ENCODE data around the gene MPDU1.

Gene MPDU1

GRCh38 chr17:7583253-7584109 is at the start of gene MPDU1:
Gene MPDU1, plus strand, starts transcription at chr17:7583852. Its CDS starts 11 bp downstream, at chr17:7583863.
- peak; percentile 91 to 95 for DNase-seq

- no peak for DNase-seq
These were observed 45.6 kb upstream of the MPDU1 start for GRCh38 chr17:7538050-7538449.

- DNase-seq, result no peak
These were observed 44.6 kb upstream of the MPDU1 start for GRCh38 chr17:7538891-7539545.

- no peak for DNase-seq
These were observed 42.5 kb upstream of the MPDU1 start for GRCh38 chr17:7541074-7541621.

- DNase-seq, result no peak
These were observed 38.7 kb upstream of the MPDU1 start for GRCh38 chr17:7544911-7545310.

GRCh38 chr17:7548585-7549400 is 34.9 kb upstream of the MPDU1 start, which contains the start of gene TNFSF12:
Gene TNFSF12, plus strand, starts transcription at chr17:7549058. Its CDS starts 96 bp downstream, at chr17:7549154.
- no peak for DNase-seq

- DNase-seq, result no peak
These were observed 34.1 kb upstream of the MPDU1 start for GRCh38 chr17:7549401-7550055.

- DNase-seq, result no peak
These were observed 33.3 kb upstream of the MPDU1 start for GRCh38 chr17:7550344-7550743.

GRCh38 chr17:7551396-7551795 is 32.3 kb upstream of the MPDU1 start:
- no peak for DNase-seq

GRCh38 chr17:7552621-7553051 is 31.0 kb upstream of the MPDU1 start:
- no peak for DNase-seq

- no peak for DNase-seq
These were observed 30.3 kb upstream of the MPDU1 start for GRCh38 chr17:7553356-7553755.

- DNase-seq, result no peak
These were observed 28.2 kb upstream of the MPDU1 start for GRCh38 chr17:7555320-7555948.

- DNase-seq, result no peak
These were observed 27.0 kb upstream of the MPDU1 start for GRCh38 chr17:7556627-7557026.

- no peak for DNase-seq
These were observed 26.4 kb upstream of the MPDU1 start for GRCh38 chr17:7557147-7557764.

GRCh38 chr17:7557775-7558543 is 25.7 kb upstream of the MPDU1 start:
- DNase-seq, result peak; percentile 49 to 73

- no peak for DNase-seq
These were observed 24.9 kb upstream of the MPDU1 start, which contains the start of gene TNFSF13 for GRCh38 chr17:7558544-7559319. Gene TNFSF13, plus strand, starts transcription at chr17:7558750. Its CDS starts 290 bp downstream, at chr17:7559040.

GRCh38 chr17:7559320-7560171 is 24.1 kb upstream of the MPDU1 start:
- peak in 1 of 2 experiments; percentile 24 for DNase-seq

All from NCI-H2081 (cell line).